H9 (cell line): Measurements from ENCODE around the gene GARNL3. TPM values are rescaled to one million over a fixed set of nuclear protein-coding genes. Genes with fewer than 3 reads are reported as not detected.

Source experiments
- DNase-seq: peaks from one replicate; pipeline ENCODE4 v3.0.0-alpha.2; 2017
- H2AFZ ChIP-seq: one replicate; pipeline ENCODE4 v1.6.1; 2013; ENCODE audit warnings: mild to moderate bottlenecking, low read length, control low read depth, moderate library complexity
- H2AK5ac ChIP-seq: 2 replicates; pipeline ENCODE4 v1.6.1; 2013; ENCODE audit warnings: low read length, control low read depth, mixed read lengths; ENCODE audit not compliant: insufficient read length
- H2BK120ac ChIP-seq: one replicate; pipeline ENCODE4 v1.6.1; 2013; ENCODE audit warnings: low read depth, mild to moderate bottlenecking, low read length, control low read depth, inconsistent platforms; ENCODE audit not compliant: poor library complexity, severe bottlenecking
- H2BK12ac ChIP-seq: 2 replicates; pipeline ENCODE4 v1.6.1; 2013; ENCODE audit warnings: low read length, control low read depth, mixed read lengths, low read depth; ENCODE audit not compliant: insufficient read length
- H2BK15ac ChIP-seq: 2 replicates; pipeline ENCODE4 v1.6.1; 2013; ENCODE audit warnings: low read depth, low read length, control low read depth
- H2BK20ac ChIP-seq: one replicate; pipeline ENCODE4 v1.6.1; 2013; ENCODE audit warnings: low read depth, mild to moderate bottlenecking, low read length, control low read depth, inconsistent platforms; ENCODE audit not compliant: poor library complexity, severe bottlenecking
- H2BK5ac ChIP-seq: 2 replicates; pipeline ENCODE4 v1.6.1; 2013; ENCODE audit warnings: low read length, control low read depth, mixed read lengths; ENCODE audit not compliant: insufficient read length
- H3K14ac ChIP-seq: 2 replicates; pipeline ENCODE4 v1.6.1; 2013; ENCODE audit warnings: low read length, control low read depth; ENCODE audit not compliant: insufficient read depth
- H3K18ac ChIP-seq: 2 replicates; pipeline ENCODE4 v1.6.1; 2013; ENCODE audit warnings: low read depth, mild to moderate bottlenecking, mixed read lengths, low read length, control low read depth; ENCODE audit not compliant: insufficient read length
- H3K23ac ChIP-seq: 2 replicates; pipeline ENCODE4 v1.6.1; 2013; ENCODE audit warnings: low read length, control low read depth, mixed read lengths, low read depth; ENCODE audit not compliant: insufficient read length
- H3K23me2 ChIP-seq: 2 replicates; pipeline ENCODE4 v1.6.1; 2013; ENCODE audit warnings: low read depth, mild to moderate bottlenecking, mixed read lengths, low read length, control low read depth; ENCODE audit not compliant: insufficient read length, poor library complexity, severe bottlenecking
- H3K27ac ChIP-seq: 2 replicates; pipeline ENCODE4 v1.5.1; 2013; ENCODE audit warnings: low read length, control low read depth, mixed read lengths, low read depth; ENCODE audit not compliant: insufficient read length
- H3K27me3 ChIP-seq: 2 replicates; pipeline ENCODE4 v1.6.1; 2013; ENCODE audit warnings: low read length, control low read depth, inconsistent platforms; ENCODE audit not compliant: insufficient read depth
- H3K4ac ChIP-seq: 2 replicates; pipeline ENCODE4 v1.6.1; 2013; ENCODE audit warnings: low read depth, mild to moderate bottlenecking, control low read depth, inconsistent platforms, low read length, moderate library complexity
- H3K4me1 ChIP-seq: 2 replicates; pipeline ENCODE4 v1.6.1; 2013; ENCODE audit warnings: low read length, control low read depth, inconsistent platforms; ENCODE audit not compliant: insufficient read depth
- H3K4me2 ChIP-seq: 2 replicates; pipeline ENCODE4 v1.6.1; 2013; ENCODE audit warnings: low read length, control low read depth, mixed read lengths; ENCODE audit not compliant: insufficient read length, insufficient read depth
- H3K56ac ChIP-seq: 2 replicates; pipeline ENCODE4 v1.6.1; 2013; ENCODE audit warnings: low read depth, mild to moderate bottlenecking, mixed read lengths, low read length, control low read depth; ENCODE audit not compliant: insufficient read length
- H3K79me1 ChIP-seq: 2 replicates; pipeline ENCODE4 v1.6.1; 2013; ENCODE audit warnings: low read depth, mild to moderate bottlenecking, moderate library complexity, low read length, control low read depth, inconsistent platforms; ENCODE audit not compliant: insufficient read depth, poor library complexity, severe bottlenecking
- H3K79me2 ChIP-seq: 2 replicates; pipeline ENCODE4 v1.6.1; 2013; ENCODE audit warnings: low read length, control low read depth, inconsistent platforms; ENCODE audit not compliant: insufficient read depth
- H3K9ac ChIP-seq: 2 replicates; pipeline ENCODE4 v1.6.1; 2013; ENCODE audit warnings: low read length, control low read depth, mixed read lengths; ENCODE audit not compliant: insufficient read length; ENCODE audit errors: extremely low read depth
- H3K9me3 ChIP-seq: one replicate; pipeline ENCODE4 v1.6.1; 2013; ENCODE audit warnings: low read depth, low read length, inconsistent platforms; ENCODE audit not compliant: control insufficient read depth
- H3T11ph ChIP-seq: one replicate; pipeline ENCODE4 v1.6.1; 2013; ENCODE audit warnings: mild to moderate bottlenecking, low read length, control low read depth, inconsistent platforms
- H4K20me1 ChIP-seq: one replicate; pipeline ENCODE4 v1.6.1; 2013; ENCODE audit not compliant: control insufficient read depth, insufficient read length, insufficient read depth
- H4K5ac ChIP-seq: 2 replicates; pipeline ENCODE4 v1.6.1; 2013; ENCODE audit warnings: low read depth, mild to moderate bottlenecking, mixed read lengths, low read length, control low read depth; ENCODE audit not compliant: insufficient read length
- H4K8ac ChIP-seq: replicated peaks from 2 replicates; pipeline ENCODE4 v1.6.1; 2013; ENCODE audit warnings: low read length, control low read depth, mixed read lengths, low read depth; ENCODE audit not compliant: insufficient read length
- H4K91ac ChIP-seq: 2 replicates; pipeline ENCODE4 v1.6.1; 2013; ENCODE audit warnings: low read depth, mild to moderate bottlenecking, moderate library complexity, mixed read lengths, low read length, control low read depth; ENCODE audit not compliant: insufficient read length
- H3K27ac Mint-ChIP-seq, 3 experiments: 2 replicates in 2 of 3; 3 replicates in 1 of 3; pipeline ENCODE4 v1.8.0; 2020 to 2021; ENCODE audit warnings: mixed read lengths in 3 of 3, mild to moderate bottlenecking in 1 of 3, moderate library complexity in 1 of 3
- H3K27me3 Mint-ChIP-seq: 2 replicates; pipeline ENCODE4 v1.8.0; 2021; ENCODE audit warnings: low read depth, mild to moderate bottlenecking, moderate library complexity, mixed read lengths
- H3K36me3 Mint-ChIP-seq, 3 experiments: 2 replicates in 2 of 3; 3 replicates in 1 of 3; pipeline ENCODE4 v1.8.0; 2020 to 2021; ENCODE audit warnings: low read depth in 3 of 3, mixed read lengths in 3 of 3; ENCODE audit not compliant: insufficient read depth in 1 of 3
- H3K4me1 Mint-ChIP-seq, 2 experiments: 2 replicates each; pipeline ENCODE4 v1.8.0; 2020; ENCODE audit warnings: mixed read lengths in 2 of 2
- H3K4me3 Mint-ChIP-seq, 2 experiments: 2 replicates in 1 of 2; 3 replicates in 1 of 2; pipeline ENCODE4 v1.8.0; 2020 to 2021; ENCODE audit warnings: mild to moderate bottlenecking in 2 of 2, mixed read lengths in 2 of 2, moderate library complexity in 1 of 2
- H3K9me3 Mint-ChIP-seq, 2 experiments: 2 replicates in 1 of 2; 3 replicates in 1 of 2; pipeline ENCODE4 v1.8.0; 2020; ENCODE audit warnings: mild to moderate bottlenecking in 2 of 2, mixed read lengths in 2 of 2, moderate library complexity in 1 of 2
- WGBS: extraction: QIAGEN DNeasy Blood & Tissue Kit; methylation state at CpG from one replicate; pipeline ENCODE4 v1.1.7; 2013; ENCODE audit warnings: missing lambda C conversion rate, low lambda C conversion rate, mixed read lengths; ENCODE audit not compliant: insufficient read length; ENCODE audit errors: extremely low coverage; 5-methylcytosine and 5-hydroxymethylcytosine counted together
- total RNA-seq: library from RNA; stranded (reverse); gene quantifications from 2 replicates; pipeline ENCODE4 v1.2.1, GENCODE V29; 2021
- TF ChIP-seq, protein P1 (sequence below): fragments of 200-600 bp; sonication (generic); conservative IDR thresholded peaks from 3 replicates; pipeline ENCODE4 v1.8.0; 2021; ENCODE audit warnings: antibody characterized with exemption, mild to moderate bottlenecking

Gene GARNL3
- total RNA-seq, 1 experiment from 2014 or later, result 8.7 TPM

GRCh38 chr9:127422787-127423186 lies 158.2 kb downstream of the GARNL3 start:
- Histone ChIP-seq H3K27ac (no peak overlapping the region), H3K9ac (no peak overlapping the region), H3K27me3 (no peaks in the 10 kb centered on the region), H3K4me2 (peak overlapping the region; percentile 97), H3K79me1 (peaks cover 3% of the 10 kb centered on the region), H2BK20ac (no peak overlapping the region), H2AFZ (no peak overlapping the region), H3K9me3 (no peaks in the 10 kb centered on the region), H3T11ph (no peak overlapping the region), H2BK15ac (no peak overlapping the region), H2AK5ac (no peak overlapping the region), H2BK5ac (no peak overlapping the region), H4K8ac (no peak overlapping the region), H4K91ac (no peak overlapping the region), H2BK12ac (no peak overlapping the region), H3K56ac (no peak overlapping the region), H4K5ac (no peak overlapping the region), H3K18ac (no peak overlapping the region), H3K23ac (no peak overlapping the region), H3K79me2 (peaks cover 8% of the 10 kb centered on the region; the same call in 1 of the 2 replicates), H4K20me1 (no peaks in the 10 kb centered on the region), H3K4ac (no peak overlapping the region), H3K14ac (no peak overlapping the region), H3K4me1 (no peaks in the 10 kb centered on the region; the same call in 1 of the 2 replicates), H2BK120ac (no peak overlapping the region), H3K23me2 (peaks cover 12% of the 10 kb centered on the region)
- Mint-ChIP-seq H3K4me1 (peaks cover 36 to 37% of the 10 kb centered on the region in 2 experiments), H3K36me3 (peaks cover 3 to 11% (median 7%) of the 10 kb centered on the region in 3 experiments; a peak in 6 of 7 replicates), H3K27me3 (no peaks in the 10 kb centered on the region), H3K4me3 (peak overlapping the region; percentile 96 to 97), H3K27ac (no peak overlapping the region), H3K9me3 (no peaks in the 10 kb centered on the region)
- no peak for DNase-seq
- TF ChIP-seq, protein P1, sequence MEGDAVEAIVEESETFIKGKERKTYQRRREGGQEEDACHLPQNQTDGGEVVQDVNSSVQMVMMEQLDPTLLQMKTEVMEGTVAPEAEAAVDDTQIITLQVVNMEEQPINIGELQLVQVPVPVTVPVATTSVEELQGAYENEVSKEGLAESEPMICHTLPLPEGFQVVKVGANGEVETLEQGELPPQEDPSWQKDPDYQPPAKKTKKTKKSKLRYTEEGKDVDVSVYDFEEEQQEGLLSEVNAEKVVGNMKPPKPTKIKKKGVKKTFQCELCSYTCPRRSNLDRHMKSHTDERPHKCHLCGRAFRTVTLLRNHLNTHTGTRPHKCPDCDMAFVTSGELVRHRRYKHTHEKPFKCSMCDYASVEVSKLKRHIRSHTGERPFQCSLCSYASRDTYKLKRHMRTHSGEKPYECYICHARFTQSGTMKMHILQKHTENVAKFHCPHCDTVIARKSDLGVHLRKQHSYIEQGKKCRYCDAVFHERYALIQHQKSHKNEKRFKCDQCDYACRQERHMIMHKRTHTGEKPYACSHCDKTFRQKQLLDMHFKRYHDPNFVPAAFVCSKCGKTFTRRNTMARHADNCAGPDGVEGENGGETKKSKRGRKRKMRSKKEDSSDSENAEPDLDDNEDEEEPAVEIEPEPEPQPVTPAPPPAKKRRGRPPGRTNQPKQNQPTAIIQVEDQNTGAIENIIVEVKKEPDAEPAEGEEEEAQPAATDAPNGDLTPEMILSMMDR, result no peak
- no CpG with 5 or more reads among the region's 6 CpGs for WGBS
